ENCODE results near the gene AHCYL2. TPM values are rescaled to one million over a fixed set of nuclear protein-coding genes. Genes with fewer than 3 reads are reported as not detected.
"Not testable (repeated sequence)": the region's sequence is repeated elsewhere in the genome, so short reads cannot be mapped to it uniquely, and the experiment has no call there.

AHCYL2 gene
- total RNA-seq, 1 donor from 2014 or later, result 10.1 TPM

DNA sequence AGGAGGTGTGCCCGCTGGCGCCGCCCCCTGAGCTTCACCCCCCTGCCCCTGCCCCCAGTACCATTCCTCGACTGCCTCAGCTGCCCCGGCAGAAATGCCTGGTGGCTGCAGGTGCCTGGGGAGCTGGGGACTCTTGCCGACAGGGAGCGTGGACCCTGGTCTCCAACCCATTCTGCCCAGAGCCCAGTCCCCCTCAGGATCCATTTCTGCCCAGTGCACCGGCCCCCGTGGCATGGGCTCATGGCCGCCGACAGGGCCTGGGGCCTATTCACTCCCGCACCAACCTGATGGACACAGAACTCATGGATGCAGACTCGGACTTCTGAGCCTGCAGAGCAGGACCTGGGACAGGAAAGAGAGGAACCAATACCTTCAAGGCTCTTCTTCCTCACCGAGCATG is 12.7 kb upstream of the AHCYL2 start:
- H3K4me3 ChIP-seq (ENCODE audit: low read depth, low read length), result no peak overlapping the region
- H3K27me3 ChIP-seq (ENCODE audit: control insufficient read depth, insufficient read depth, low read length), result no peaks in the 10 kb centered on the region
- no peak for DNase-seq (ENCODE audit: low read depth)
- TF ChIP-seq, protein P1, sequence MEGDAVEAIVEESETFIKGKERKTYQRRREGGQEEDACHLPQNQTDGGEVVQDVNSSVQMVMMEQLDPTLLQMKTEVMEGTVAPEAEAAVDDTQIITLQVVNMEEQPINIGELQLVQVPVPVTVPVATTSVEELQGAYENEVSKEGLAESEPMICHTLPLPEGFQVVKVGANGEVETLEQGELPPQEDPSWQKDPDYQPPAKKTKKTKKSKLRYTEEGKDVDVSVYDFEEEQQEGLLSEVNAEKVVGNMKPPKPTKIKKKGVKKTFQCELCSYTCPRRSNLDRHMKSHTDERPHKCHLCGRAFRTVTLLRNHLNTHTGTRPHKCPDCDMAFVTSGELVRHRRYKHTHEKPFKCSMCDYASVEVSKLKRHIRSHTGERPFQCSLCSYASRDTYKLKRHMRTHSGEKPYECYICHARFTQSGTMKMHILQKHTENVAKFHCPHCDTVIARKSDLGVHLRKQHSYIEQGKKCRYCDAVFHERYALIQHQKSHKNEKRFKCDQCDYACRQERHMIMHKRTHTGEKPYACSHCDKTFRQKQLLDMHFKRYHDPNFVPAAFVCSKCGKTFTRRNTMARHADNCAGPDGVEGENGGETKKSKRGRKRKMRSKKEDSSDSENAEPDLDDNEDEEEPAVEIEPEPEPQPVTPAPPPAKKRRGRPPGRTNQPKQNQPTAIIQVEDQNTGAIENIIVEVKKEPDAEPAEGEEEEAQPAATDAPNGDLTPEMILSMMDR (IDR thresholded peaks at IDR 0.05; ENCODE audit: insufficient read depth, low read length, poor library complexity, severe bottlenecking), result no peak
- H3K36me3 ChIP-seq (ENCODE audit: control insufficient read depth, insufficient read depth, low read length), result peaks cover 2% of the 10 kb centered on the region

DNA sequence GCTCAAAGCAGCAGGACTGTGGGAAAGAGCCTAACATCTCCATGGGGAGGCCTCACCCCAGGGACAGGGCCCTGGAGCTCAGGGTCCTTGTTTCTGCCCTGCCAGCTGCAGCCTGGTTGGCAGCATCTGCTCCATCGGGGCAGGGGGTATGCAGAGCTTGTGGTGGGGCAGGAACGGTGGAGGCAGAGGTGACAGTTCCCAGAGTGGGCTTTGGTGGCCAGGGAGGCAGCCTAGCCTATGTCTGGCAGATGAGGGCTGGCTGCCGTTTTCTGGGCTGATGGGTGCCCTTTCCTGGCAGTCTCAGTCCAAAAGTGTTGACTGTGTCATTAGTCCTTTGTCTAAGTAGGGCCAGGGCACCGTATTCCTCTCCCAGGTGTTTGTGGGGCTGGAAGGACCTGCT is 12.2 kb upstream of the AHCYL2 start:
- Histone ChIP-seq H3K36me3 (ENCODE audit: control insufficient read depth, insufficient read depth, low read length) (peaks cover 2% of the 10 kb centered on the region), H3K27me3 (ENCODE audit: control insufficient read depth, insufficient read depth, low read length) (no peaks in the 10 kb centered on the region), H3K4me3 (ENCODE audit: low read depth, low read length) (no peak overlapping the region)
- DNase-seq (ENCODE audit: low read depth), result no peak
- TF ChIP-seq, protein P1 (IDR thresholded peaks at IDR 0.05; ENCODE audit: insufficient read depth, low read length, poor library complexity, severe bottlenecking), result no peak

GRCh38 chr7:129213828-129214227 is 11.0 kb upstream of the AHCYL2 start:
- H3K27me3 ChIP-seq (ENCODE audit: control insufficient read depth, insufficient read depth, low read length), result no peaks in the 10 kb centered on the region
- no peak for DNase-seq (ENCODE audit: low read depth)
- H3K36me3 ChIP-seq (ENCODE audit: control insufficient read depth, insufficient read depth, low read length), result peaks cover 2% of the 10 kb centered on the region
- TF ChIP-seq, protein P1 (IDR thresholded peaks at IDR 0.05; ENCODE audit: insufficient read depth, low read length, poor library complexity, severe bottlenecking), result no peak
- no peak overlapping the region for H3K4me3 ChIP-seq (ENCODE audit: low read depth, low read length)

GRCh38 chr7:129215691-129216090 is 9.1 kb upstream of the AHCYL2 start:
- not testable (repeated sequence) for H3K27me3 ChIP-seq (ENCODE audit: control insufficient read depth, insufficient read depth, low read length); H3K36me3 ChIP-seq (ENCODE audit: control insufficient read depth, insufficient read depth, low read length); H3K4me3 ChIP-seq (ENCODE audit: low read depth, low read length); DNase-seq (ENCODE audit: low read depth)

DNA sequence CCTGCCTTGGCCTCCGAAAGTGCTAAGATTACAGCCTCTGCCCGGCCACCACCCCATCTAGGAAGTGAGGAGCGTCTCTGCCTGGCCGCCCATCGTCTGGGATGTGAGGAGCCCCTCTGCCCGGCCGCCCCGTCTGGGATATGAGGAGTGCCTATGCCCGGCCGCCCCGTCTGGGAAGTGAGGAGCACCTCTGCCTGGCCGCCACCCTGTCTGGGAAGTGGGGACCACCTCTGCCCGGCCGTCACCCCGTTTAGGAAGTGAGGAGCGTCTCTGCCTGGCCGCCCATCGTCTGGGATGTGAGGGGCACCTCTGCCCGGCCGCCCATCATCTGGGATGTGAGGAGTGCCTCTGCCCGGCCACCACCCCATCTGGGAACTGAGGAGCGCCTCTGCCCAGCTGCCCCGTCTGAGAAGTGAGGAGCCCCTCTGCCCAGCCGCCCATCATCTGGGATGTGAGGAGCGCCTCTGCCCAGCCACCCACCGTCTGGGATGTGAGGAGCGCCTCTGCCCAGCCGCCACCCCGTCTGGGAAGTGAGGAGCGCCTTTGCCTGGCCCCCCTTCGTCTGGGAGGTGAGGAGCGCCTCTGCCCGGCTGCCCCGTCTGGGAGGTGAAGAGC is 8.6 kb upstream of the AHCYL2 start:
- DNase-seq (ENCODE audit: low read depth), result not testable (repeated sequence)

DNA sequence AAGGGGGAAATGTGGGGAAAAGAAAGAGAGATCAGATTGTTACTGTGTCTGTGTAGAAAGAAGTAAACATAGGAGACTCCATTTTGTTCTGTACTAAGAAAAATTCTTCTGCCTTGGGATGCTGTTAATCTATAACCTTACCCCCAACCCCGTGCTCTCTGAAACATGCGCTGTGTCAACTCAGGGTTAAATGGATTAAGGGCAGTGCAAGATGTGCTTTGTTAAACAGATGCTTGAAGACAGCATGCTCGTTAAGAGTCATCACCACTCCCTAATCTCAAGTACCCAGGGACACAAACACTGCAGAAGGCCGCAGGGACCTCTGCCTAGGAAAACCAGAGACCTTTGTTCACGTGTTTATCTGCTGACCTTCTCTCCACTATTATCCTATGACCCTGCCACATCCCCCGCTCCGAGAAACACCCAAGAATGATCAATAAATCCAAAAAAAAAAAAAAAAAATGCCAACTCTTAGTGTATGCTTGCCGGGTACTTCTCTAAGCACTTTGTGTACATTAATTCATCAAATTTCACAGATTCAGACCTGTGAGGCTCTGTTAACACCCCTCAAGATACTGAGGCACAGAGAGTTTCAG is 7.9 kb upstream of the AHCYL2 start:
- not testable (repeated sequence) for DNase-seq (ENCODE audit: low read depth); H3K36me3 ChIP-seq (ENCODE audit: control insufficient read depth, insufficient read depth, low read length); H3K4me3 ChIP-seq (ENCODE audit: low read depth, low read length); H3K27me3 ChIP-seq (ENCODE audit: control insufficient read depth, insufficient read depth, low read length)

More for the DNA sequence above, 8.6 kb upstream of the AHCYL2 start:
- not testable (repeated sequence) for H3K4me3 ChIP-seq (ENCODE audit: low read depth, low read length); H3K27me3 ChIP-seq (ENCODE audit: control insufficient read depth, insufficient read depth, low read length); H3K36me3 ChIP-seq (ENCODE audit: control insufficient read depth, insufficient read depth, low read length)

GRCh38 chr7:129218514-129219062 is 6.2 kb upstream of the AHCYL2 start:
- H3K36me3 ChIP-seq (ENCODE audit: control insufficient read depth, insufficient read depth, low read length), result no peaks in the 10 kb centered on the region
- TF ChIP-seq, protein P1 (IDR thresholded peaks at IDR 0.05; ENCODE audit: insufficient read depth, low read length, poor library complexity, severe bottlenecking), result peak; percentile 76
- no peaks in the 10 kb centered on the region for H3K27me3 ChIP-seq (ENCODE audit: control insufficient read depth, insufficient read depth, low read length)
- DNase-seq (ENCODE audit: low read depth), result no peak
- H3K4me3 ChIP-seq (ENCODE audit: low read depth, low read length), result no peak overlapping the region

DNA sequence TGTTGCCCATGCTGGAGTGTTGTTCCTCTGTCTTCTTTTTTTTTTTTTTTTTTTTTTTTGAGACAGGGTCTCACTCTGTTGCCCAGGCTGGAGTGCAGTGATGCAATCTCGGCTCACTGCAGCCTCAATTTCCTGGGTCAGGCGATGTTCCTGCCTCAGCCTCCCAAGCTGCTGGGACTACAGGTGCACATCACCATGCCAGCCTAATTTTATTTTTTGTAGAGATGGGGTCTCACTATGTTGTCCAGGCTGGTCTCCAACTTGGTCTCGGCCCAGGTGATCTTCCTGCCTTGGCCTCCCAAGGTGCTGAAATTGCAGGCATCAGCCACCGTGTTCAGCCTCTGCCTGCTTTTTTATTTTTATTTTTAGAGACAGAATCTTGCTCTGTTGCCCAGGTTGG is 5.7 kb upstream of the AHCYL2 start:
- DNase-seq (ENCODE audit: low read depth), result not testable (repeated sequence)

More for the DNA sequence above, 5.7 kb upstream of the AHCYL2 start:
- H3K27me3 ChIP-seq (ENCODE audit: control insufficient read depth, insufficient read depth, low read length); H3K4me3 ChIP-seq (ENCODE audit: low read depth, low read length); H3K36me3 ChIP-seq (ENCODE audit: control insufficient read depth, insufficient read depth, low read length): not testable (repeated sequence)

Measured in kidney epithelial cell (primary cell).